GM21737 (cell line): Measurements from ENCODE around the gene SLC16A5.
"Not testable (repeated sequence)": the region's sequence is repeated elsewhere in the genome, so short reads cannot be mapped to it uniquely, and the experiment has no call there.

ENCODE experiments used
- ATAC-seq: cut with Tn5 transposase; IDR thresholded peaks from one replicate; pipeline ENCODE4 v1.9.1; 2021; ENCODE audit warnings: mild to moderate bottlenecking, moderate library complexity; ENCODE audit not compliant: unreplicated experiment

SLC16A5 gene

GRCh38 chr17:75063626-75064025, 24.1 kb upstream of the SLC16A5 start:
- ATAC-seq: no peak

DNA sequence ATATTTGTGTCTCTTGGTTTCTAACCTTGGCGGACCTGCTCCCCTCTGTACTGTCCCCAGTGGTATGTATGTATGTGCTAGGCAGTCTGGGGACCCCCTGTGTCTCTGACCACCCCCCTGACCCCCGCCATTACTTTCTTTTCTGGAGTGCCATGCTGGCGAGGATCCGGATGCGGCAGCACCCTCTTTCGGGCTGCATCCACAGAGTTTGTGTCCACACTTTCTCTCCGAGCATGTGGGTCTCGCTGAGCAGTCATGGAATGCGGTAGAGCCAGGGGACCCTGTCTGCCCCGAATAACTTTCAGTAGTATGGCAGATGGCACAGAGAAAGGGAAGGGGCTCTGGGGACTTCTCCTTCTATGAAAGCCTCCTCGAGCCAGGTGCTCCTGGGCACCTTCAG, 23.7 kb upstream of the SLC16A5 start:
- no peak for ATAC-seq

DNA sequence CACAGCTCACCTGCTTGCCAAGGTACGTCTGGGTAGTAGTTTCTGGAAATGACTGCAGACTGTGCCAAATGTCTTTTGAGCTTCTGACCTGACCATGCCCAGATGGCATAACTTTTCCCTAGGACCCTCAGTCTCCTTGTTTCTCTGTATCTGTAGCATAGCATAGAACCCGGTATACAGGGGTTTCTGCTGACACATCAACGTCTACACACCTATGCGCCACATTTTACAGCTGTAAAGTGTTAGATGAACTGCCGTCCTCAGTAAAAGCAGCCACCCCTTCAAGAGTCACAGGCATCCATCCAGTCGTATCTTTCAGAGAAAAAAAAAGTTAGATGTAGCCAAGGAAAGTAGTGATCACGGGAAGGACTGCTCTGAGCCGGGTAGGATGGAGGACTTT, 23.3 kb upstream of the SLC16A5 start:
- no peak for ATAC-seq

- no peak for ATAC-seq
These were observed 22.7 kb upstream of the SLC16A5 start for GRCh38 chr17:75064867-75065561.

GRCh38 chr17:75065562-75066151, 22.1 kb upstream of the SLC16A5 start:
- no peak for ATAC-seq

- no peak for ATAC-seq
These were observed 19.9 kb upstream of the SLC16A5 start for GRCh38 chr17:75067856-75068255.

GRCh38 chr17:75068750-75069149, 19.0 kb upstream of the SLC16A5 start:
- no peak for ATAC-seq

DNA sequence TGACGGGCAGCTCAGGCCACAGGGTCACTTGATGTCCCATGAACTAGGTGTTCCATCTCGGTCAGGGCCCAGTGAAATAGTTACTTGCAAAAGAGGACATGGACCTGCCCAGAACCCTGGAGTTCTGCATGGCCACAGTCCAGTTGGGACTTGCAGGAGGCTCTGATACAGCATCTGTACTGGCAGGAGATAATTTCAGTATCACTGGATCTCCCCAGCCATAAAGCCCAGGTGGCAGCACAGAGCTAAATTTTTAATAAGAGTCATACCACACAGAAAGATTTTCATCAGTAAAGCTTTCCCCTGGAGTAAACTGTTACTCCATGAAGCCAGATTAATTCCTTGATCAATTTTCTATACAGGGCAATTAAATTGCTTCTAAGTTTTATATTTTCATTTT, 18.0 kb upstream of the SLC16A5 start:
- no peak for ATAC-seq

DNA sequence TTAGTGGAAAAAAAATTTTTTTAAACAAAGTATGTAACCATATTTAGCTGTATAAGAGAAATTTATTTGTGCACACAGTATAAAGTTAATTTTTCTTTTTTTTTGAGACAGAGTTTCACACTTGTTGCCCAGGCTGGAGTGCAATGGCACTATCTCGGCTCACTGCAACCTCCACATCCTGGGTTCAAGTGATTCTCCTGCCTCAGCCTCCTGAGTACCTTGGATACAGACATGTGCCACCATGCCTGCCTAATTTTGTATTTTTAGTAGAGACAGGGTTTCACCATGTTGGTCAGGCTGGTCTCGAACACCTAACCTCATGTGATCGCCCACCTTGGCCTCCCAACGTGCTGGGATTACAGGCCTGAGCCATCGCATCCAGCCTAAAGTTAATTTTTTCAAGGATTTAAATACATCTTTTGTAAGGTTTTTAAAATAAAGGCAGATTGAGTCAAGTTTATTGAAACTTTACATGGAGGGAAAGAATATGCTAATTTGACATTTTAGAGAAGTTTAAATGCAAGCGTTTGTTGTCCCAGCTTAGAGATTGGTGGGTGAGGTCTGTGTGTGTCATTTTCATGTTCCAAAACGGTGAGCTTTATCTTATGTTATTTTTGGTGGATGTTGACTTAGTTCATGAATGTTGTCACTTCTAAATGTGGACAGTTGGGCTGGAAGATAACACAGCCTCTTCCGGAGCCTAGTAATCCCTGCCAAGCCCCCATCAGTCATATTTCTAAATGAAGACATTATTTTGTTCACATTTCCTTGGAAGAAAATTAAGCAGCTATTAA, 16.1 kb upstream of the SLC16A5 start:
- not testable (repeated sequence) for ATAC-seq

DNA sequence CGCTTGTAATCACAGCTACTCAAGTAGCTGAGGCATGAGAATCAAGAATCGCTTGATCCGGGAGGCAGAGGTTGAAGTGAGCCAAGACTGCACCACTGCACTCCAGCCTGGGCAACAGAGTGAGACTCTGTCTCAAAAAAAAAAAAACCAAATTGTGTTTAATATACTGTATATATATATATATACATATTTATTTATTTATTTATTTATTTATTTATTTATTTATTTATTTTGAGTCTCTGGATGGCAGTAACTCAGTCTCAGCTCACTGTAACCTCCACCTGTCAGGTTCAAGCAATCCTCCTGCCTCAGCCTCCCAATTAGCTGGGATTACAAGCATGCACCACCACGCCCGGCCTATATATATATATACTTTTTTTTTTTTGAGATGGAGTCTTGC, 14.8 kb upstream of the SLC16A5 start:
- not testable (repeated sequence) for ATAC-seq

- no peak for ATAC-seq
These were observed 14.1 kb upstream of the SLC16A5 start for GRCh38 chr17:75073618-75074047.

GRCh38 chr17:75074532-75074931, 13.2 kb upstream of the SLC16A5 start:
- ATAC-seq: no peak

GRCh38 chr17:75075597-75076336, 12.0 kb upstream of the SLC16A5 start:
- no peak for ATAC-seq

DNA sequence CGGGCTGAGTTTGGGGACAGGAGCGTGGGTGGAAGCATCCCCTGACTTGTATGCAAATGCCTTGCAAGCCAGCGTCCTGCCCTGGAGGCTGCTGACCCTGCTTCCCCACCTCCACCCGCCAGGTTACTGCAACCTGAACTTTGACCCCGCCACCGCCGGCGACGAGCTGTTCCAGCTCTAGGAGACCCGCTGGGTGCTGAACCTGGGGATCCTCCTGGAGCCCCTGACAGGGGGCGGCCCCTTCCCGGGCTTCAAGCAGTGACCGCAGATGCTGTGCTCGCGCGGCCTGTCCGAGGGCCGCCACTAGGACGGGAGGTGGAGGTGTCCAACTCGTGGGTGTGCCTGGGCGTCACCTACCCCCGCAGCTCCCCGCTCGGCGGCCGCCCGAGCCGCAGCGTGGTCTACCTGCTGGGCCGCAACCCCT, 10.7 kb upstream of the SLC16A5 start:
- ATAC-seq: no peak

DNA sequence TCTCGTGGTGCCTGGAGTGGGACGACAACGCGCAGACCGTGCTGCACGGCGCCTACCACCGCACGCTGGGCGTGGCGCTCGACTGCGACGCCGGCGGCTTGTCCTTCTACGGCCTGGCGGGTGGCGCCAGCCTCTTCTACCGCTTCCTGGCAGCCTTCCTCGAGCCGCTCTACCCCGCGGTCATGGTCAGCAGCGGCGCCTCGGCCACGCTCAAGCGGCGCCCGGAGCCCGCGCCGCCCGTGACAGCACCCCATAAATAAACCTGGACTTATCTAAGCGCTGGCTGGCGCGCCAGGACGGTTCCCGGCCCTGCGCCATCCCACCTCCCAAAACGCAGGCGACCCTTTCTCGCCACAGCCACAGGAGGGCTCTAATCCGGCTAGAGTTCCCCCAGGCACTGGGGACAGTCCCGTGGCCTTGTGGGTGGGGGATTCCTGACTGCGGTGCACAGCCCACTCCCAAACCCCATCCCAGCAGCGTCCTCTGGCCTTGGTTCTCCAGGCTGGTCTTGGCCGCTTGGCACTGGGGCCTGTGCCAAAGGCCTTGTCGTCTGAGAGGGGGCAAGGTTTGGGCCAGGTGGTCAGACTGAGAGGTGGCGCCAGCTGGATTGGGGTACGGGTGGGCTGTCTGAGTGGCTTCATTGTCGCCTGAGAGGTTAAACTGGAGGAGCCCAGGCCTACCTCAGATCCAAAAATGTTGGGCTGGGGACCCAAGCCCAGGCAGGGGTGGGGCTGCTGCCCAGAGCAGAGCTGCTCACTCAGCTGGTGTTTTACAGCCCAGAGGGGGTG, 10.1 kb upstream of the SLC16A5 start:
- ATAC-seq: no peak

GRCh38 chr17:75078284-75079022, 9.3 kb upstream of the SLC16A5 start:
- ATAC-seq: no peak

DNA sequence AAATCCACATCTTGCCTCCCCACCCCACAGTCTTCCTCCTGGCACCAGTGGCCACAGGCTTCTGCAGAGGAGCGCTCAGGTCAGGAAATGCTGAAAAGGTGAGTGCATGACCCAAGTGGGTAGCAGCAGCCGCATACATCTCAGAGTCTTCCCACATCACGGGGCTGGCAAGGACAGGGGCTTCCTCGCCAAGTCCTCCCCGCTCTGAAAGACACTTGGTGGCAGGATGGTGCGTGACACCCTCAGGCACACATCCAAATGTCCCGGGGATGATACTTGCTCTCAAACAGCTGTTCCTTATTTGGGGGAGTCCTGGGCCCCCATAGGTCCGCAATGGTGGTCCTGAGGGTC, 8.8 kb upstream of the SLC16A5 start:
- no peak for ATAC-seq

DNA sequence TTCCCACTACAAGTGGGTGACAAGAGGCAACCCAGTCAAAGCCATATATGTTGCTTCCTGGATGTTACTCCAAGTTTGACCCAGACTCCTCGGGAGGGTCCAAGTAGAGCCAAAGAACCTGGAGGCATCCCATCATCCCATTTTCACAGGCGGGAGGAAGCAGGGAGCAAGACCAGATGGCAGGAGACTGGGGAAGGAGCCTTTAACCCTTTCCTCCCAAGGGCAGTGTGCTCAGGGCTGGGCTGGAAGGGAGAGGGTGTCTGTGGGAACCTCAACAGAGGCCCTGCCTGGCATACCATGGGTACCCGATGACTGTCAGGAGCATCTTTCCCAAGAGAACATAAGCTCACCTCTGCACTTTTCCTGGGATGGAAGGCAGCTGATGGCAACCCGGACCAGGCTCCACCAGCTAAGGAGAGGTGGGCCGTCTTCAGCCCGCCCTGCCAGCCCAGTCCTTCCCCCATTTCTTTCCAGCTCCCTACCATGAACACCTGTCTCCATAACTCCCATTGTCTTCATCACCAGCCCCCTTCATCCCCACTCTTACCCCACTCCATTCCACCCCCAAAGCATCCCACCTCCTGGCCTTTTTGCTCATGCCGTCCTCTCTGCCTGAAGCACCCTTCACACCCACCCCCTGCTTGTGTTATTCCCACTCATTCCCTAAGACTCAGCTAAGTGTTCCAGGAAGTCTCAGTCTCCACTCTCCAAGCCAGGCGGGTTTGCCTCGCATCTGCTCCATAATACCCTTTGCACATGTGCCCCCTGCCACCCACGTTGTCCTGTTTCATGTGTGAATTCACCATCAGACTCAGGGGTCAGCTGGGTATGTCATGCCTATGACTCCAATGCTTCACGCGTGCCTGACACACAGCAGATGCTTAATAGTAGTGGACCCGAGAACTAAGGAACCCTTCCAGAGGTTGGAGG, 5.9 kb upstream of the SLC16A5 start:
- ATAC-seq: no peak

DNA sequence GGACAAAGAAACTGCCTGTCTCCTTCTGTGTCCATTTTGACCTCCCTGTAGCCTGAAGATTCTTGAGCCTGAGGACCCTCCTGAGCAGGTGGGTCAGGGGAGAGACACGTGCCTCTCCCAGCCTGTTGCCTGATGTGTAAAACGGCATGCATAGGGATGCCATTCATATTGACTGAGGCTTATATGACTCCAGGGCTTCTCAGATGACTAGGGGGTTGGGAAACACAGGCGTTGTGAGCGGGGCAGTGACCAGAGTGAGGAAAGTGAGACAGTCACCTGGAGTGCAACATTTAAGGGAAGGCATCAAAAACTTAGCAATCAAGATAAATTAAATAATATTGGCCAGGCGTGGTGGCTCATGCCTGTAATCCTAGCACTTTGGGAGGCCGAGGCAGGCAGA, 5.1 kb upstream of the SLC16A5 start:
- no peak for ATAC-seq
